Stimulated activated CD4-positive, alpha-beta T cell treated with anti-CD3 and anti-CD28 coated beads, Interleukin-2, amount 100 ng/mL, for 24 hours (primary cell): ENCODE data around the gene CEP192.
"Not testable (repeated sequence)": the region's sequence is repeated elsewhere in the genome, so short reads cannot be mapped to it uniquely, and the experiment has no call there.

Experiments used
- DNase-seq, 2 donors: peaks; one replicate each; pipeline ENCODE4 v3.0.0-alpha.2; 2020

The CEP192 gene

GRCh38 chr18:12990641-12990966 lies 558 bp upstream of the CEP192 start:
- DNase-seq: no peak

GRCh38 chr18:12991821-12992179 lies 638 bp downstream of the CEP192 start:
- DNase-seq: no peak

GRCh38 chr18:12993439-12993838 lies 2.3 kb downstream of the CEP192 start:
- no peak for DNase-seq

DNA sequence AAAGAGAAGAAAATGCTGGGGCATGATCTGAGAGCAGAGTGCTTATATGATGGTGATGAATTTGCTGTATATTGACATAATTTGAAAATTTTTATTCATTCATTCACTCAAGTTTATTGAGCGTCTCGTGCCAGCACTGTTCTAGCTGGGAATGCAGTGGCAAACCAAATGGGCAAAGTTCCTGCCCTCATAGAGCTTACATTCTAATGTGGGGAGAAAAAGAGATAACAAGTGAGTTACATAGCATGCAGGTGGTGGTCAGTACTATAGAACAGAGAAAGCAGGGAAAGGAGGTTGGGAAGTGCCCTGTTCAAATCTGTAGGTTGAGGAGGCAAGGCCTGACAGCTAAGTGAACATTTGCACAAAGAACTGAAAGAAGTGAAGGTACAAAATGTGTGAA lies 4.3 kb downstream of the CEP192 start:
- no peak for DNase-seq

DNA sequence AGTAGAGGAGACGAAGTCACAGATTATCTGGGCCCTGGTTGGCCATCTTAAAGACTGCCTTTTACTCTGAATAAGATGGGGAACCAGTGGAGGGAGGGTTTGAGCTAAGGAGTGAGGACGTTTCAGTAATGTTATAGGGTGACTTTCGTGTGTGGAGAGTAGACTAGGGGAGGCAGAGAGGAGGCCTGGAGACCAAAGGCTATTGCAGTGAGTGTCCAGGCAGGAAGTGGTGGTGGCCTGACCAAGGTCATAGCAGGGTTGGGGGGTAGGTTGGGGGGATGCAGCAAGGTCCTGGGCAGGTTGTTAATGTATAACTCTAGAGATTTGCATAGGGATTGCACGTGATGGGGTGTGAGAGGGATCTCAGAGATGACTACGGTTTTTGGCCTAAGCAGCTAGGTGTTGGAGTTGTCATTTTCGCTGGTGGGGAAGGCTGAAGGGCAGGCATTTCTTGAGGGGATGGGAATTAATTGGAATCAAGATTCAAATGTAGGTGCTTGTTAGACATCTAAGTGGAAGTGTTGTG lies 4.9 kb downstream of the CEP192 start:
- no peak for DNase-seq

DNA sequence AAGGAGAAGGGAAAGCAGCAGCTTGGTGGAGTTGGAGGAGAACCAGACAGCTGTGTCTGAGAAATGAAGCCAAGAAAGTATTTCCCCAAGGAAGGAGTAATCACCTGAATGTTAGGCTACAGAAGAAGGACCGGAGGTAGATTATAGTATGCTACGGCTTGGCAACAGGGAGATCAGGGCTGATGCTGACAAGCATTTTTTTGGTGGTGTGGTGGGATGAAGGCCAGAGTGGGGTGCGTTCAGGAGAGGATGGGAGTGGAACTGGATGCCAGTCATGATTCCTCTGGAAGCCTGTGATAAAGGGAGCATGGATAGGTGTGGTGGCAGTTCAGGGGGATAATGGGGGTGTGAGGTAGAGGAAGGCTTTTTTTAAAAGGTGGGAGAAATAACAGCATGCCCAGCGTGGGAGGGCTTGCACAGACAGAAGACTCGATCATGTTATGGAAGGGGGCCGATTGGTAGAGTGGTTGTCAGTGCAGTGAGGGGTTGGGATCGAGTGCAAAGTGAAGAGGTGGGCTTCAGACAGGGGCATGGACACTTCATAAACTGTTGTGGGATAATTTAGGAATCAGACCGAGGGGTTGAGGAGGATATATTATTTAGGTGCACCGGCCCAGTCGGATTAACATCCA lies 5.6 kb downstream of the CEP192 start:
- DNase-seq: no peak

DNA sequence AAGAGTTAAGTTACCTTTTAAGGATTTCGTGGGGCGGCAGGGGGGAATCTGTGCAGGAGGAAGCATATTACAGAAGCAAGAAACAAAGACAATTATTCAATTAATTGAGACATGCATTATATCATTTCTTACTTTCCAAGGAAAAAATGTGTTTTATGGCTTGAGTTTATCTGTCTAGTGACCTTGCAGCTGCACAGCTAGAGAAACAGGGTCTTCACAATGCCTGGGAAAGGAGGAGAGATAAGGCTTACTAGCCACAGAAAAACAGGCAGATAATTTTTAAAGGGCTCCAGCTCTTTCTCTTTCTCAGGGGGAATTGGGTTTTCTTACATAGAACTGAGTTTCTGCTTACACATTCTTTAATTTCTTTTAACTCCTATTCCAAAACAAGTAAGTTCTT lies 6.2 kb downstream of the CEP192 start:
- not testable (repeated sequence) for DNase-seq

- no peak for DNase-seq
These were observed 7.3 kb downstream of the CEP192 start for GRCh38 chr18:12998332-12999060.

GRCh38 chr18:13003466-13003896 lies 12.3 kb downstream of the CEP192 start:
- DNase-seq: peak in 1 of 2 donors; percentile 10

DNA sequence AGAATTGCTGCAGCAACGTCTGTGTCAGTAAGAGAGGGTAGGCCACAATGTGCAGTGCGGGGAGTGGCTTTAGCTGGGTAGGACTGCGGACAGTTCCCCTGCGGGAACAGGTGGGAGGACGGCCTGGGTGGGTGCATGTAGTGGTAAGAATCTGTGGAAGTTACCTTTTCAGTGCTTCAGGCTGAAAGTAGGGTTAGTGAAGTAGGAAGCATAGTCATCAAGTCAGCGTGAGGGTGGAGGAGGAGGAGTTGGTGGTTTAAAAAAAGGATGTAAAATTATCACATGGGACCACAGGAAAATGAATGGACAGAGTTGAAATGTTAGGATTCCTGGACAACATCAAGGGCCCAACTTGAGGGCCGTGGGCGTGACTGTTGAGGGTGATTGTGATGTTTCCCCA lies 13.2 kb downstream of the CEP192 start:
- no peak for DNase-seq

DNA sequence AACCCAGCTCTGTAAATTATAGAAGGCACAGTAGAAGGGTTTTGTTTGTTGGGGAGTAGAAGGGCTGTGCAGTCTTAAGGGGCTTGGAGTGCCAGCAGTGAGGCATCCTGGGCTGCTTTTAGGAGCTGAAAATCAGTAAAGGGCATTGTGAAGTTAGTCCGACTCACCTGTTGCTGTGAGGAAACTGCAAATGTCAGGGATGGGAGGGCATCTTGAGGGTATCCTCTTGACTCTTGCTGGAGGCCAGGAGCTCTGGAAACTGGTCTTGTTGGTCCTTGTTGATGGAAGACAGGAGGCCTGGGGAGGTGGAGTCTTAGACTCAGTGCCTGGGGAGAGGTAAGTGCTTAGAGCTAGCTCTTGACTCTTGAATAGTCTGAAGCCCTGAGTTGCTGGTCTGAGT lies 14.1 kb downstream of the CEP192 start:
- DNase-seq: no peak

GRCh38 chr18:13006531-13007247 lies 15.5 kb downstream of the CEP192 start:
- DNase-seq: no peak

DNA sequence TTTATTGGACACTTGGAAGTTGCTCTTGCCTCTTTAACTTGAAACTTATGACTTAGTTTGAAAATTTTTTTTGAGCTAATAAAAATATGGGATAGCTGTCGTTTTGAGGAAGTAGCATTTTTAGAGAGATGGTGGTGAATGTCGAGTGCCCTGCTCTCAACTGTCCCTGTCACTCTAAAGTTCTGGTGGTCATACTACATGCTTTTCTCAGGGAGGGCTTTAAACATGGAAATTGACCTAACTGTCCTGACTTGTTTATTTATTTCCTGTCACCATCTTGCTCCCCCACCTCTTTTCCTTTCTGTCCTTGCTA lies 16.0 kb downstream of the CEP192 start:
- no peak for DNase-seq

- no peak for DNase-seq
These were observed 20.6 kb downstream of the CEP192 start for GRCh38 chr18:13011719-13012118.

- DNase-seq: no peak
These were observed 23.1 kb downstream of the CEP192 start for GRCh38 chr18:13014232-13014631.

DNA sequence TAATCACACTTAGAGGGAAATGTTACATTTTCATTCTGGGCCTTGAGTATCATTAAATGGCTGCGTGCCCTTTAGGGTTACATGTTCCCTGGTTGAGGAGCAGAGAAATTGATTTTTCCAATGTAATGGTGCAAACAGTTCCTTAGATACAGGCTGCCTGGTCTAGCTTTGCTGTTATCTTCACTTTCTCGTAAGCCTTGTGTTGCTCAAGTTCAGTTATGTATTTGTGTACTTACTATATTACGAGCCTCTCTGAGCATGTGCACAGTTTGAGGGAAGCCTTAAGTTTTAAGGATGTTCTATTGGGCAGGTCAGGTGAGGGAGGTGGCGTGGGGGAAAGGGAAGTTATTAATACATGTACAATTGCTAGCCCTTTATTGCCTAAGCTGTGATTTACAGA lies 23.7 kb downstream of the CEP192 start:
- DNase-seq: no peak

GRCh38 chr18:13017247-13017875 lies 26.2 kb downstream of the CEP192 start:
- DNase-seq: no peak

DNA sequence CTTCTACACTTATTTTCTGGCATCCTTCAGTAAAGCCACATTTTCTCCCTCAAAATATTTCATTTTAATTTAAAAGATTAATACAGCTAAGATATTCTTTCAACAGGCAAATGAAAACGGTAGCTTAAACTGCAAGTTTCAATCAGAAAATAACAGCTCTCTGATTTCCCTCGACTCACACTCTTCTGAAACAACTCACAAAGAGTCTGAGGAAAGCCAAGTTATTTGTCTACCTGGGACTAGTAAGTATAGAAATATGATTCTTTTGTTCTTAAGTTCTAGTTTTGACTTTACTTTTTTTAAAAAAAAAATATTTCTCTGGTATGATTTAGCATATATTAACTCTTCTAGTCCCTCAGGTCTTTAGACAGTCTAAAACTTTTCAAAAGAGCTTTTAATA lies 27.2 kb downstream of the CEP192 start:
- no peak for DNase-seq

DNA sequence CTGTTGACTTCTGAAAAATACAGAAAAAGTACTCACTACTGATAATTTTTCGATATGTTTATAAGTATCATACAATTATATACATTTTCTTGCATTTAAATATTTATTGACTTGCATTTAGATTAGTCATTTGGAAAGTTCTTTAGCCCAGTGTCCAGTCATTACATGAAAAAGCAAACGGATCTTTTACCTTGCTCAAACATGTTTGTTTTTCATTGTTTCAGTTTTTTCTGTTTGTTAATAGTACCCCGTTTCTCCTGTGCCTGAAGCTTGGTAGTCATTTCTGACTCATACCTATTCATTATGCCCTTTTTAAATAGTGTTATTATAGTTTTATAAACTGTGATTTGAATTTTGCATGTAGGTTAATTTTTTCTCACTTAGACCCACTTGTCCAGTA lies 28.1 kb downstream of the CEP192 start:
- DNase-seq: no peak

DNA sequence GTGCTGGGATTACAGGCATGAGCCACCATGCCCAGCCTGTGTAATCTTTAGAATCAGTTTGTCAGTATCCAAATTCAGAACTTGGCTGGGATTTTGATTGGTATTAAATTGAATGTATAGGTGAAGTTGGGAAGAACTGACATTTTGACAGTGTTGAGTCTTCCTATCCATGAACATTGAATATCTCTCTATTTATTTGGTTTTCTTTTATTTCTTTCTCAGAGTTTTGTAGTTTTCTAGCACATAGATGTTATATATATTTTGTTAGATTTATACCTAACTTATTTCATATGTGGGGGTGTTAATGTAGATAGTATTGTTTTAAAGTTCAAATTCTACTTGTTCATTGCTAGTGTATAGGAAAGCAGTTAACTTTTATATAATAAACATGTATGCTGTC lies 31.5 kb downstream of the CEP192 start:
- no peak for DNase-seq

GRCh38 chr18:13025233-13025632 lies 34.1 kb downstream of the CEP192 start:
- no peak for DNase-seq

DNA sequence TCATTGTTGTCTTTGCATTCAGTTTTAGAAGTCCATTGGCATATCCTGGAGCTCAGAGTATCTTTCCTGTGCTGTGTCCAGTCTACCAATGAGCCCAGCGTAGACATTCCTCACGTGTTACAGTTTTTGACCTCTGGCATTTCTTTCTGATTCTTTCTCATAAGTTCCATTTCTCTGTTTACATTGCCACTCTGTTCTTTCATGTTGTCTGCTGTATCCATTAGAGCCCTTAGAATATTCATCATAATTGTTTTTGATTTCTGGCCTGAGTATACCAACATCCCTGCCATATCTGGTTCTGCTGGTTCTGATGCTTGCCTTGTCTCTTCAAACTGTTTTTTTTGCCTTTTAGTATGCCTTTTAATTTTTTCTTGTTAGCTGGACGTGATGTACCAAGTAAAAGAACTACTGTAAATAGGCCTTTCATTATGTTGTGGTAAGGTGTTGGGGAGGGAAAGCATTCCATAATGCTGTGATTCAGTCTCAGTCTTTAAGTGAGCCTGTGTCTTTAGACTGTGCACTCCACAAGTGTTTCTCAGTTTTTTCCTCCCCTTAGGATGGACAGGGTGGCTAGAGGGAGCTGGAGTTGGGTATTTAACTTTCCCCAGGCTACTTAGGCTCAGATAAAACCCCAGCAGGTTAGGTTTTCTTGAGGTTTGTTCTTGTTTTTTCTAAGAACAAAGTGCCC lies 35.6 kb downstream of the CEP192 start:
- no peak for DNase-seq

- DNase-seq: no peak
These were observed 37.7 kb downstream of the CEP192 start for GRCh38 chr18:13028869-13029268.
